Fibroblast of the conjunctiva (primary cell): ENCODE data around the gene ZNF462.
"Not testable (repeated sequence)": the region's sequence is repeated elsewhere in the genome, so short reads cannot be mapped to it uniquely, and the experiment has no call there.

Source experiments
- DNase-seq: peaks from one replicate; pipeline ENCODE4 v3.0.0-alpha.2; 2010; ENCODE audit warnings: low read depth

Gene ZNF462

DNA sequence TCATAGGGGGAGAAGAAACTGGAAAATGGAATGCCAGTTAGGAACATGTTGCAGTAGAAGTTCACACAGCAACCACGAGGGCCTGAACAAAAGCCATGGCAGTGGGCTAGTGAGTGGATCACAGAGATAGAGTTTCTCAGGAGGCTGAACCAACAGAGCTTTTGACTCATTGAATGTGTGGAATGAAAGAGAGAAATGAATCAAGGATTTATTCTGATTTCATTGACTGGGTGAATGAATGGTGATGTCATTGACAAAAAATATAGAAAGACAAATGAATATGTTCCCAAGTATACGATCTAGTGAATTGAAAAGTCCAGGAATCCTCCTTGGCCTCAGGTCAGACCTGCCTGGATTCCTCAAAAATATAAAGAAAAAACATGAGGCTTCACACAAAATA is 99.2 kb downstream of the ZNF462 start:
- DNase-seq: no peak

DNA sequence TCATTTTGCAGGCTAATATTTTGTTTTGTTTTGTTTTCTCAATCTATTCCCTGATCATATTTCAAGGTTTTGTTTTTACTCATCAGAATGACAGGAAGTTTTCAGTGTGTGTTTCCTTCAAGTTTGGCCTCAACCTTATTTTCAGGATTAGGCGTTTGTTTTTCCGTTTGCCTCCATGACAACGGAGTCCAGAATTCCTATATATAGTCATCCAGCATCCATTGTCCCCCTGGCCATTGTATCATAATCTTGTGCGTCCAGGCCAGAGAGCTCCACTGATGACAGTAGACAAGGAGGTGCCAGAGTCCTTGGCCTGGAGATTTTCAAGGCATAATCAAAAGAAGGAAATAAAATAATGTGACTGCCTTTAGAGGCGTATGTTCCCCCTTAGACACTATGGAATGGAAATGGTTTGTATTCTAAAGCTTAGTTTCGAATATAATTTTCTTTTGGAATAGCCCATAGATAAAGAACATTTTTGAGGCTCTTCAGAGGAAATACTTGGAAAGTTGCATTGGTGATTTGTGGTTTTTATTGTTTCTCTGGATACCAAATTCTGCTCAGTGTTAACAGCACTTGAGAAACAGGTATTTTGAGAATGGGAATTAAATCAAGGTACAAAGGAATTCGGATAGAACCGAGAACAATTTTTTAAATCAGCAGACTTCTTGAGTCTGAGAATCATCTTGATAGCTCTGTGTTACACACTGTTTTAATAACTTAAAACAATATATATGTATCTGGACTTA is 99.8 kb downstream of the ZNF462 start:
- no peak for DNase-seq

DNA sequence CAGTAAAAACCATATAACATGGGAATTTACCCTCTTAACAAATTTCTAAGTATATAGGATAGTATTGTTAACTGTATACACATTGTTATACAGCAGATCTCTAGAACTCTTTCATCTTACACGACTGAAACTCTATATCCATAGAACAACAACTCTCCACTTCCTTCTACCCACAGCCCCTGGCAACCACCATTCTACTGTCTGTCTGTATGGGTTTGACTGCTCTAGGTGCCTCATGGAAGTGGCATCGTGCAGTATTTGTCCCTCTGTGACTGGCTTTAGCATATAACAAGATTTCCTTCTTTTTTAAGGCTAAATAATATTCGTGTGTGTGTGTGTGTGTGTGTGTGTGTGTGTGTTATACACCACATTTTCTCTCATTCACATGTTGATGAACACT is 100.7 kb downstream of the ZNF462 start:
- no peak for DNase-seq

DNA sequence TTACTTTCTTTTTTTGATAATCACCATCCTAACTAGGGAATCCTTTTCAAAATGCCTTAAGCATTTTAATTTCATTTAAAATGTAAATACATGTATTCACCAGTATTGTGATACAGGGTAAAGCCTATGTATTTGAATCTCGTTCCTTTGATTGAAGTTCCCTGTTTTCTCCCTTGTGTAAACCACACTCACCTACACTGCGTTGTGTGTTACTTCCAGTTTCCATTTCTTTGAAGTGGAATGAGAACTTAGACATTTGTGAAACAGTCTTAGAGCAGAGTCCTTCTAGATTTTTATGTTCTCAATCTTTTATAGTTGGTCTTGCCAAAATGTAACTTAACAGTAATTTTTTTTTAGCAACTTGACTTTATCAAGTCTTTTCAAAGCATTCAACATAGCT is 101.4 kb downstream of the ZNF462 start:
- no peak for DNase-seq

DNA sequence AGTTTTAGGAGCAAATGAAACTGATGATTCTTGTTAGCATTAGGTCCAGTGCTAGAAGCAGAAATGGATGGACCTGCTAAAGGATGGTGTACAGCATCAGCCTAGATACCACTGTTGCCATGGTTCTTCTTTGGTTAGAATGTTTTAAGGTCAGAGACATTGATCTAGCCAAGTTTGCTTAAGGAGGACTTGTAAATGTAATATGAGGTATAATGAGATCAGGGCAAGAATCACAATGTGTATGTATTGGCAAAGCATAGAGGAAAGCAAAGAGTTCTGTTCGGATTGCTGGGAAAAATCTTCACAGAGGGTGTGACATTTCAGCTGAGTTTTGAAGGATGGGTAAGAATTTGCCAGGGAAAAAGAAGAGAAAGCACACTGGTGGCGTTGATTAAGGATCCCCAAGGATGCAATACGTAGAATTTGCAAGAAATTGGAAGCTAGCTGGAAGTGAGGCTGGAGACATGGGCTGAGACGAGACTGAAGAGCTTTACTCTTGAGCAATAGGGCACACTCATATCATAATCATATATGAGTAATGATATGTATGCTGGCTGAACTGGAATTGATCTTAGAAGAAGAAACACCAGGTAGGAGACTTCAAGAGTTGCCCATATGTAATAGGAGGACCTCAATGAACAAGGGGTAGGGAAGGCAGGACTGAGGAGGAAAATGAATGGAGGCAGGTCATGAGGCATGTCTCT is 102.0 kb downstream of the ZNF462 start:
- no peak for DNase-seq

DNA sequence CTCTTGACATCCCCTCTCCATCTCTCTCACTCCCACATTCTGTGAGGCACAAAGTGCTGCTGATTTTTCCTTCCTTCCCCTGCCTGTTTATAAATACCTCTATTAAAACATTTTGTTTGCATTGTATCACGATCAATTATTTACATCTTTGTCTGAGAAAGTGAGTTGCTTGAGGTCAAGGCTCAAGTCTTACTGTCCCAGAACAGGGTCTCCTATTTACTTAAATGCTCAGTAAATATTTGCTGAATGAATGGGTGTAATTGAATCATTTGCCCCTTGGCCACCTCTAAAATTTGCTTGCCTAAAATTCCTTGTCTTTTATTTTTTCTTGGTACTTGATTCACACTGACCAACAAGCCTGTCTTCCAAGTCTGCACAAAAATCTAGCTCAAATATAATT is 103.5 kb downstream of the ZNF462 start:
- no peak for DNase-seq

DNA sequence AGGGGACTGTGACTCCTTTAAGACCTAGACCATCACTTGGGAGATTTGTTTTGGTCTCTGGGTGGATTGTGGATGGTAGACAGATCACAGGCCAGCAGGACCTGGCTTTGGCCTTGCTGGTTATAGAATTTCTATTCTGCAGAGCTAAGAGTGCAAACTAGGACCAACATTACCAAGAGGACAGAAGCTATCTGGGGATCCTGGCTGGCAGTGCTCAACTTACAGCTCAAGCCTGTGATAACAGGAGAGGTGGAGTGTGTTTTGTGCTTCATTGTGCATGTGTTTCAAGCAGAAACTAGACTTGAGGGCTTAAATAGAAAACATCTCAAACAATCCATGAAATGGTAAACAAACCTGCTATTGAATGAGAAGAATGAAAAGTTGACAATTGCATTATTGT is 106.7 kb downstream of the ZNF462 start:
- DNase-seq: no peak

DNA sequence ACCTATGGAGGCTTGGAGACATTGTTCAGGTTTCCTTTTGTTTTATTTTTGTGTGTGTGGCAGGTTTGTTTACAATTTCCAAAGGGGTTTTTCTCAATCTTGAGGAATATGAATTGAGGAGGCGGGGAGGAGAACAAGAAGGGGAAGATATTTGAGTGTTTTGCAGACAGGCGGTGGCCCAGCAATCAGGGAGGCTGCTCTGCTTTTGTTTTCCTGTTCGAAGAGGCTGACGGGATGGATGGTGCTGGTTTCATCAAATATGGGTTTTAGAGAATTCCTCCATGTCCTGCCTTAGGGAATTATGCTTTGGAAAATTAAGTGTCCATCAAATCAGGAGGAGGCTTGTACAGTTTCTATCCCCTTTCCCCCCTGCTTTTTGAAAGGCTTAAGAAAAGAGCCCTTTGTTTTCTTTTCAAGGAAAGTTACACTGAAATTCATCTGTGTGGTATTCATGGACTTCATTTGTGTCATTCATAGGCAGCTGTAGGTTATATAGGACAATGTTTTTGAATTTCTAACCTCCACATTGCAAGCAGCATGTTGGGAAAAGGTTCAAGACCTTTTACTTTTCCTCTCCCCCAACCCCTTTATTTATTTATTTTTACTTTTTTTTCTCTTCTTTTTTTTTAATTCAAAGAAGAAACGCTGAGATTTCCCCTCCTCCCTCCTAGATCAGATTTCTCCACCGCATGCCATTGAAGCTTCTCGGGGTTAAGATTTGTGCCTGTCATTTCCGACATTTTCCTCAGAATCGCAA is 107.4 kb downstream of the ZNF462 start:
- no peak for DNase-seq

DNA sequence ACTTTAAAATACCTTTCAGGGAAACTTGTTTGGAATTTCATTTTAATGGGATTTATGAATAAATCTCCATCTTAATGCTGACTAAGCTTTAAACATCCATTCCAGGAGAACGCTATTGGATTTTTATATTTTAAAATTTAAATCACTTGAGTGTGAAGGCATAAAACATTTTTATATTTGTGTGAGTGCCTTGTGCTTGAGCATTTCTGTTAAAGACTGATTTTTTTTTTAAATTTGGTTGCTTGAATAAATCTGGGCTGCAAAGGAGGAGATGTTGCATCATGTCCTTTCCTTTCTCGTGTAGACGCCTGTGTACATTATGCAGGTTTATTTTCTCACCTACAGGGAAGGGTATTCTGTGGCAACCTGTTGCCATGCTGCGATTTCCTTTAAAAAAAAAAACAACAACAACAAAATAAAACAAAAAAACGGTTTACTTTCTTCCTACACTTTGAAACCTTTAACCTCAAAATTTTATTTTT is 108.1 kb downstream of the ZNF462 start:
- no peak for DNase-seq

DNA sequence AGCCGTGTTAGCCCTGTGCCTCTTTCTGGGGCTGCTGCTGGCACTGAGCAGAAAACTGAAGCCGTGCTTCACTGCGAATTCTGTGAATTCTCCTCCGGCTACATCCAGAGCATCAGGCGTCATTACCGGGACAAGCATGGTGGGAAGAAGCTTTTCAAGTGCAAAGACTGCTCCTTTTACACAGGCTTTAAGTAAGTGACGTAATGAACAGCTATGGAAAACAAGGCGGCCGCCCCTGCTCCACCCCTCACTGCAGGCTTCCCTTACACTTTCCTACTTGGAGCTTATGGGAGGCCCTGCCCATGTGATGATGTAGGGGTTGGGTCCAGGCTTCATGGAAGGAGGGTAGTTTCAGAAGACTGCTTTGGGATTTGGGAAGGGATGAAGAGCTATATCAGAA is 109.1 kb downstream of the ZNF462 start:
- DNase-seq: no peak

DNA sequence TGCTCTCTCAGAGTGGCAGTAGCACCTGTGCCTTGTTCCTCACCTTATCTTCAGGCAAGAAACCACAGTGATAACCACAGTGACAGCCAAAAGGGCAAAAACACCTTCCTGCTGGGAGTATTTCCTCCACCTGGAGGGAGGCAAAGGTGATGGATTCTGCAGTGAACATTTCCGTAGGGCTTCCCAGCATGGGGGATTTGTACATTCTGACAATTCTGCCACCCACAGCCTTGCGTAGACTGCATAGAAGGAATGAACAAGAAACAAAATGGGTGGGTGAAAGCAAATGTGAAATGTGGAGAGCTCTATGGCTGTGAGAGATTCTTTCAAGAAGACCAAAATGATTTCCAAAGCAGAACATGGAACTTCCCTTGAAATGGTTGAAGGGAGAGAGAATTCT is 111.4 kb downstream of the ZNF462 start:
- DNase-seq: no peak

DNA sequence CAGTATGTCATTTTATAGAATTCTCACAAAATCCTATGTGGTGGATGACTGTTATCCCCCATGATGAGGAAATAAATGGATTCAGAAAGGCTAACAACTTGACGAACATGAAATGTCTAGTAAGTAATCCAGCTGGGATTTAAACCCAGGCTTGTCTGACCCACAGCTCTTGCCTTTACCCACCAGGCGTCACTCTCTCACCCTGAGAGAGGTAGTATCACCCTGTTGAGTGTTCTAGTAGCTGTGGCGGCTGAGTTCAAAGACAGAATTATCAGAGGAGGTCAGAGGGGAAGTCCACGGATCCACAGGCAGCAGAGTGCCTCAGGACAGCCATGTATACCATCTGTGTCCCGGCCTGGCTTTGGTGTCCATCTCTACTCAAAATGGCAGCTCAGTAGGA is 113.8 kb downstream of the ZNF462 start:
- DNase-seq: no peak

DNA sequence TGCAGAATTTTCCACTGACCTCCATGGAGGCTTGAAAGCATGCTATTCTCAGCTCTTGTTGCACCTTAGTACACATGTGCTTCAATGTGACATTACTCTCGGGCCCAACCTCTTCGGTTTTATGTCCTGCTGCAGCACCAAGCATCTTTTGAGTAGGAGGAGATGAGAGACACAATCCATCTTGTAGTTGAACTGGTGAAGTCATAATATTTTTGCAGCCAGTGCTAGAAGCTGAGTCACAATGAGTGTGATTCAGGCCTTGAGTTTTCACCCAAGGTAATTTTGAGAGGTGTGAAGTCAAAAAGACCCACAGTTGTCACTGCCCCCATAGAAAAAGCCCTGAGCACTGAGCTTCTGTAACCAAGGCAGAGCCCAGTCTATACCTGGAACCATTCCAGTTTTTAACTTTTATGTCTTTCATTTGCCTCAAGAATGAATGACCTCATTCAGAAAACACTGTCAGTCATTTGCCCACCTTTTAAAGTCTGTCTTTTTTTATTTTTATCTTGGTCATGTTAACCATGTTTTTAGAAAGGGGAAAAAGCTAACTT is 117.7 kb downstream of the ZNF462 start:
- no peak for DNase-seq

DNA sequence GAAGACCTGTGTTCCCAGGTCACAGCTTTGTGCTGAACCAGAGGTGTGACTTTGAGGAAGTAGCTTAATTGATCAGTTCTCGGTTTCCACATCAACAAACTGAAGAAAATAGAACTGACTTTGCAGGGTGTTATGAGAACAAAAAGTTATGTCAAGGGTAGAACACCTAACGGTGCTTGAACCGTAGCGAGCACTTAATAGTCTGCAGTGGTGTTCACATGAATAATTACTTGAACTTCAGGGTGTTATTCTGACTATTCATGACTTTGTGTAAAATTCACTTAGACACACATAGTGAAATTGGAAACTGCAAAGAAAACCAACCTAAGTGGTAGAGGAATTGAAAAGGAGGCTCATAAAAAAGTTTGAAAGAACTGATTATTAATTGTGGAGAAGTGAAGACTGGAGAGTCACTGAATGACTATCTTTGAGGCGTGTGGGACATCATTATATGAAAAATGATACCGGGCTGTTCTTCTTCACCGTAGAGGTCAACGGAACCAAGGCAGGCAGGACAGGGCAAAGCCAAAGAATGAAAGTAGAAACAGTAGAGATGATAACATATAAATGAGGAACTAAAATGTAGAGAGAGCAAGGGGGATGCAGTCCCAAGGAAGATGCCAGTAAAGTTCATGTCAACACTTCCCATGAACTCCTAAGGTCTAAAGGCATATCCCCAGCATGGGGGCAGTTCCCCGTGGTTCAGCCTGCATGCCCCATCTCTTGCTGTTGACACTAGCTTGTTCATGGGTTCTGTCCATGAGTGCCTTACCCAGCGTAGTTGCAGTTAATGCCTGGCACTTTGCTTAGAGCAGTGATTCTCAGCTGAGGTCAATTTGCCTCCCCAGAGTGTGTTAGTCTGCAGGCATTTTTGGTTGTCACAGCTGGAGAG is 118.7 kb downstream of the ZNF462 start:
- DNase-seq: no peak

DNA sequence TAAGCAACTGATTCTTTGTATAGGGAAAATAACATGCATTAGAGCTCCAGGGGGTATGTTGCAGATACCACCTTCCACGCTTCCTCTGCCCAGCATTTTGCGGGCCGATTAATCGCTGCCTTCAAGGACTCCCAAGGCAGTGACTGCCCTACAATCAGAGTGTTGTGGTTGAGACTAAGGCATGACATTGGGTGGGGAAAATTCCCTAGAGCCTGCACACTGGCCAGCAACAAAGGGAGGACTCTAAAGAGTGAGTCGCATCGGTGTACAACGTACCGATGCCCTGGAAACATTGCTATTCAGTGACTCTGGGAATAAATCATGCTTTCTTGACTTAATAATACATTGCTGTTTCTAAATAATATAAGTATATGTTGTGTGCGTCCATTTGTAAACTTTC is 119.7 kb downstream of the ZNF462 start:
- DNase-seq: no peak

DNA sequence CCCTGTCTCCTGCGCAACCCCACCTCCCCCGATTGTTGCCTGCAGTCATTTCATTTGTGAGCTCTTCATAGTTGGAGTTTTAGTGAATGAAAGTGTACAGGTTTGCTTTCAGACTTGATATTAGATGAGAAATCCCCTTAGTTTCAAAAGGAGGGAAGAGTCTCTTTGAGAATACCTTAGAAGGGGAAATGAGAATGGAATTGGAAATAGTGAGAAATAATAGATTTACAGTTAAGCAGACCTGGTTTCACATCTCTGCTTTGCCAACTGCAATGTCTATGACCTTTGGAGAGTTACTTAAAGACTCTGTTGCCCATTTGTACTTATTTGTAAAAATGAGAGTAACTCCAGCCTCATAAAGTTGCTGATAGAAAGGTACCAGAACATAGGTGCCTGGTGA is 120.4 kb downstream of the ZNF462 start:
- no peak for DNase-seq

DNA sequence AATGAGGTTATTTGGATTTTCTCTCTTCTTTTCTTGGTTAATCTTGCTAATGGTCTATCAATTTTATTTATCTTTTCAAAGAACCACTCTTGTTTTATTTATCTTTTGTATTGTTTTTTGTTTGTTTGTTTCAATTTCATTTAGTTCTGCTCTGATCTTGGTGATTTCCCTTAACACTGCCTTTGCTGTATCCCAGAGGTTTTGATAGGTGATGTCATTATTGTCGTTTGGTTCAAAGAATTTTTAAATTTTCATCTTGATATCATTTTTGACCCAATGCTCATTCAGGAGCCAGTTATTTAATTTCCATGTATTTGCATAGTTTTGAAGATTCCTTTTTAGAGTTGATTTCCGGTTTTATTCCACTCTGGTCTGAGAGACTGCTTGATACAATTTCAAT is 126.9 kb downstream of the ZNF462 start:
- DNase-seq: not testable (repeated sequence)

DNA sequence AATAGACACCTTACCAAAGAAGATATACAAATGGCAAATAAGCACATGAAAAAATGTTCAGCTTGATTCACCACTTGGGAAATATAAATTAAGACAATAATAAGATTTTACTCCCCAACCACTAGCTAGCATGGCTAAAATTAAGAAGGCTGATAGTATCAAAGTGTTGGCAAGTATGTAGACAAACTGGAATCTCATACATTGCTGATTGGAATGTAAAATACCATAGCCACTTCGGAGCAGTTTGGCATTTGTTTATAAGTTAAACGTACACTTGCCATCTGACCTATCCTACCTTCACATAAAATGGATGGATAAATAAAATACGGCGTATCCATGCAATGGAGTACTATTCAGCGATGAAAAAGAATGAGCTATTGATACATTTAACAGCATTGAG is 129.2 kb downstream of the ZNF462 start:
- DNase-seq: no peak

DNA sequence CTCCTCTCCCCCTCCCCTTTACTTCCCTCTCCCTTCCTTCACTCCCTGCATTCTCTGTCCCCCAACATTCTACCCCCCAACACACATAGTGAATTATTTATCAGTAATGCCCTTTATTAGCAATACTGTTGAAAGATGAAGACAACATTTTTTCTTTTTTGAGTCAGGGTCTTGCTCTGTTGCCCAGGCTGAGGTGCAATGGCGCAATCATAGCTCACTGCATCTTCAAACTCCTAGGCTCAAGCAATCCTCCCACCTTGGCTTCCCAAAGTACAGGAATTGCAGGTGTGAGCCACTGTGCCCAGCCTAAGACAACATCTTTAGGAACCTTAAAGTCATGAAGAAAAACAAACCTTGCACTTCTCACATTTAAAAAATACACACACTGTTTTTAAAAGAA is 130.6 kb downstream of the ZNF462 start:
- DNase-seq: no peak

DNA sequence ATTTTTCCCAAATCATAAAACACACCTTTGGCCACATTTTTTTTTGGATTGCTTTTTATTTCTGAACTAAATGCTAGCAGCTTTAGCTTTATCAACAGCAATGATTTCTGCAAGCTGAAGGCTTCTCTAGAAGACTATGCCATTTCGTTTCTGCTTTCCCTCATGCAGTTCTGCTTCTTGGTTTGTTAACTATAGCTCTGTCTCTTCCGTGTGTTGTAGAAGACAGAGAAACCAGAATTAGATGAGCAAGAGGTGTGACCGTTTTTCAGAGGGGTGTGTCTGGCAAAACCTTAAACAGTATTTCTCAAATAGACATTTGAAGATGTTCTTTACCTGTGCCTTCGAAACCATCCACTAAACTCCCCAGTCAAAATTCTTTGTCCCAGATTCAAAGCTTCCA is 131.5 kb downstream of the ZNF462 start:
- no peak for DNase-seq

DNA sequence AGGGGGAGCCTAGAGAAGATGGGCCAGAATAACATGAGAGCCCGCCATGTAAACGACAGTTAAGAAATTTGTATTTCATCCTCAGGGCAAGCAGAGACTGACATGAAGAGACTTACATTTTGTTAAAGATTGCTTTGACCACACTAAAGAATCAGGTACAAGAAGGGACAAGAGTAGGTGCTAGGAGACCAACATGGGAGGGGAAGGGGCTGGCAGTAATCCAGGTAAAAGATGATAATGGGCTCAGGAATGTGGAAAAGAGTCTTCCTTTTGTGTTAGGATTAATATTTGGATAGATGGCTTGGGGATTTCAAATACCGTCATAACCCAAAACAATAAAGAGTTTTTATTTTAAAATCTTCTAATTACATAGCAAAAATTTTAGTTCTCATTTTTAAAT is 137.3 kb downstream of the ZNF462 start:
- DNase-seq: no peak

DNA sequence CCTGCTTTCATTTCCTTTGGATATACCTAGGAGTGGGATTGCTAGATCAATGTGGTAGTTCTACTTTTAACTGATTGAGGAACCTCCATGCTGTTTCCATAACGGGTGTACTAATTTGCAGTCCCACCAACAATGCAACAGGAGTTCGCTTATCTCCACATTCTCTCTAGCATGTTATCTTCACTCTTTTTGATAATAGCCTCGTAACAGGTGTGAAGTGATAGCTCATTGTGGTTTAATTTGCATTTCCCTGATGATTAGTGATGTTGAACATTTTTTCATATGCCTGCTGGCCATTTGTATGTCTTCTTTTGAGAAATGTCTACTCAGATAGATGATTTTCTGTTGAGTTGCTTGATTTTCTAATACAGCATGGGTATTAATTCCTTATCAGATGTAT is 142.2 kb downstream of the ZNF462 start:
- DNase-seq: no peak
